Caco-2 (cell line): ENCODE measurements around the gene CENPP. TPM values are rescaled to one million over a fixed set of nuclear protein-coding genes. Genes with fewer than 3 reads are reported as not detected.

Experiments
- BruUV-seq: library from RNA; stranded (reverse); fragments of 400-500 nt; replicated peaks from 2 replicates; lab custom pipeline; 2021; lab: Mats Ljungman, UMichigan
- CTCF ChIA-PET: fragments of 300-600 bp; sonication (Branson Sonifier 250); formaldehyde crosslinking; loops from one replicate; lab custom pipeline; 2022; ENCODE audit warnings: antibody characterized with exemption; lab: Charles Lee
- POLR2A ChIA-PET: fragments of 300-600 bp; sonication (Branson Sonifier 250); formaldehyde crosslinking; loops from one replicate; lab custom pipeline; 2022; ENCODE audit warnings: antibody characterized with exemption; lab: Charles Lee
- DNase-seq, 2 experiments: peaks; one replicate each; pipeline versions ENCODE4 v3.0.0 to v3.0.0-alpha.2; 2020 to 2022
- H3K27me3 ChIP-seq: replicated peaks from 2 replicates; pipeline ENCODE4 v1.6.0; 2011; ENCODE audit warnings: low read length; ENCODE audit not compliant: control insufficient read depth, insufficient read depth
- H3K36me3 ChIP-seq: 2 replicates; pipeline ENCODE4 v1.5.1; 2011; ENCODE audit warnings: low read length; ENCODE audit not compliant: control insufficient read depth, insufficient read depth
- H3K4me1 ChIP-seq: fragments of 250-450 bp; sonication (Bioruptor Pico); 2 replicates; pipeline ENCODE4 v1.5.1; 2020; ENCODE audit warnings: mild to moderate bottlenecking
- H3K4me3 ChIP-seq: 2 replicates; pipeline ENCODE4 v1.5.1; 2011; ENCODE audit warnings: low read depth, mild to moderate bottlenecking, control low read depth, low read length
- H3K9me3 ChIP-seq: fragments of 250-450 bp; sonication (Bioruptor Pico); 2 replicates; pipeline ENCODE4 v1.5.1; 2020; ENCODE audit warnings: mild to moderate bottlenecking, moderate library complexity
- H3K27ac Mint-ChIP-seq: one replicate; pipeline ENCODE4 v1.8.0; 2022; ENCODE audit warnings: mixed read lengths; ENCODE audit not compliant: unreplicated experiment
- H3K27me3 Mint-ChIP-seq: one replicate; pipeline ENCODE4 v1.8.0; 2022; ENCODE audit warnings: mixed read lengths; ENCODE audit not compliant: insufficient read depth, unreplicated experiment
- H3K36me3 Mint-ChIP-seq: one replicate; pipeline ENCODE4 v1.8.0; 2022; ENCODE audit warnings: mild to moderate bottlenecking, mixed read lengths; ENCODE audit not compliant: insufficient read depth, unreplicated experiment
- H3K4me1 Mint-ChIP-seq: one replicate; pipeline ENCODE4 v1.8.0; 2022; ENCODE audit warnings: low read depth, mixed read lengths; ENCODE audit not compliant: unreplicated experiment
- H3K4me3 Mint-ChIP-seq: one replicate; pipeline ENCODE4 v1.8.0; 2022; ENCODE audit warnings: mild to moderate bottlenecking, moderate library complexity, mixed read lengths; ENCODE audit not compliant: unreplicated experiment
- H3K9me3 Mint-ChIP-seq: one replicate; pipeline ENCODE4 v1.8.0; 2022; ENCODE audit warnings: mixed read lengths; ENCODE audit not compliant: unreplicated experiment
- intact Hi-C: fragments of 100-400 bp; cut with micrococcal nuclease; formaldehyde crosslinking; loops from one replicate; pipeline ENCODE4 v1.10.0; 2022; ENCODE audit not compliant: unreplicated experiment
- total RNA-seq: library from RNA; stranded (reverse); gene quantifications from 2 replicates; pipeline ENCODE4 v1.2.3, GENCODE V29; 2022
- TF ChIP-seq, protein P1 (sequence below), 2 experiments: fragments of 200-600 bp in 1 of 2; IDR thresholded peaks; 1 replicate in 1 of 2; 2 replicates in 1 of 2; pipeline versions ENCODE4 v1.5.1 to v1.8.0; 2011 to 2022; ENCODE audit warnings: antibody characterized with exemption in 1 of 2, control low read depth in 1 of 2, inconsistent platforms in 1 of 2, low read depth in 1 of 2, low read length in 1 of 2, mild to moderate bottlenecking in 1 of 2, moderate library complexity in 1 of 2; ENCODE audit not compliant: insufficient read depth in 1 of 2, severe bottlenecking in 1 of 2, unreplicated experiment in 1 of 2

Gene CENPP
- total RNA-seq, 1 experiment from 2014 or later, result 7.6 TPM

- CTCF ChIA-PET, result no interaction called here
- TF ChIP-seq, protein P1, sequence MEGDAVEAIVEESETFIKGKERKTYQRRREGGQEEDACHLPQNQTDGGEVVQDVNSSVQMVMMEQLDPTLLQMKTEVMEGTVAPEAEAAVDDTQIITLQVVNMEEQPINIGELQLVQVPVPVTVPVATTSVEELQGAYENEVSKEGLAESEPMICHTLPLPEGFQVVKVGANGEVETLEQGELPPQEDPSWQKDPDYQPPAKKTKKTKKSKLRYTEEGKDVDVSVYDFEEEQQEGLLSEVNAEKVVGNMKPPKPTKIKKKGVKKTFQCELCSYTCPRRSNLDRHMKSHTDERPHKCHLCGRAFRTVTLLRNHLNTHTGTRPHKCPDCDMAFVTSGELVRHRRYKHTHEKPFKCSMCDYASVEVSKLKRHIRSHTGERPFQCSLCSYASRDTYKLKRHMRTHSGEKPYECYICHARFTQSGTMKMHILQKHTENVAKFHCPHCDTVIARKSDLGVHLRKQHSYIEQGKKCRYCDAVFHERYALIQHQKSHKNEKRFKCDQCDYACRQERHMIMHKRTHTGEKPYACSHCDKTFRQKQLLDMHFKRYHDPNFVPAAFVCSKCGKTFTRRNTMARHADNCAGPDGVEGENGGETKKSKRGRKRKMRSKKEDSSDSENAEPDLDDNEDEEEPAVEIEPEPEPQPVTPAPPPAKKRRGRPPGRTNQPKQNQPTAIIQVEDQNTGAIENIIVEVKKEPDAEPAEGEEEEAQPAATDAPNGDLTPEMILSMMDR (IDR thresholded peaks at IDR 0.05; ENCODE audit: insufficient read depth in 1 of 2, low read depth in 1 of 2, low read length in 1 of 2, severe bottlenecking in 1 of 2, unreplicated experiment in 1 of 2), result no peak
- intact Hi-C loops, result no loop called here
- H3K4me1 ChIP-seq, result no peaks in the 10 kb centered on the region
- POLR2A ChIA-PET, result no interaction called here
- H3K27me3 ChIP-seq, result no peaks in the 10 kb centered on the region
- Mint-ChIP-seq H3K27me3 (no peaks in the 10 kb centered on the region), H3K27ac (no peak overlapping the region), H3K4me1 (no peaks in the 10 kb centered on the region), H3K4me3 (no peak overlapping the region), H3K9me3 (no peaks in the 10 kb centered on the region), H3K36me3 (peaks cover 21% of the 10 kb centered on the region)
- DNase-seq, result no peak
- H3K4me3 ChIP-seq, result no peak overlapping the region
- no TSS peak for BruUV-seq
- H3K36me3 ChIP-seq, result no peaks in the 10 kb centered on the region
- no peaks in the 10 kb centered on the region for H3K9me3 ChIP-seq
Observed at GRCh38 chr9:92612292-92612691, 286.5 kb downstream of the CENPP start.

- ChIA-PET CTCF (no interaction called here), POLR2A (no interaction called here)
- H3K27ac Mint-ChIP-seq, result no peak overlapping the region
- no peaks in the 10 kb centered on the region for H3K27me3 Mint-ChIP-seq
- H3K9me3 ChIP-seq, result no peaks in the 10 kb centered on the region
- no peaks in the 10 kb centered on the region for H3K27me3 ChIP-seq
- H3K4me1 Mint-ChIP-seq, result no peaks in the 10 kb centered on the region
- no peak for DNase-seq
- H3K9me3 Mint-ChIP-seq, result no peaks in the 10 kb centered on the region
- no TSS peak for BruUV-seq
- no peaks in the 10 kb centered on the region for H3K4me1 ChIP-seq
- no peaks in the 10 kb centered on the region for H3K36me3 ChIP-seq
- peaks cover 21% of the 10 kb centered on the region for H3K36me3 Mint-ChIP-seq
- intact Hi-C loops, result no loop called here
- TF ChIP-seq, protein P1 (IDR thresholded peaks at IDR 0.05; ENCODE audit: insufficient read depth in 1 of 2, low read depth in 1 of 2, low read length in 1 of 2, severe bottlenecking in 1 of 2, unreplicated experiment in 1 of 2), result no peak
- no peak overlapping the region for H3K4me3 Mint-ChIP-seq
- H3K4me3 ChIP-seq, result no peak overlapping the region
Observed at GRCh38 chr9:92612816-92613215, 287.1 kb downstream of the CENPP start.

DNA sequence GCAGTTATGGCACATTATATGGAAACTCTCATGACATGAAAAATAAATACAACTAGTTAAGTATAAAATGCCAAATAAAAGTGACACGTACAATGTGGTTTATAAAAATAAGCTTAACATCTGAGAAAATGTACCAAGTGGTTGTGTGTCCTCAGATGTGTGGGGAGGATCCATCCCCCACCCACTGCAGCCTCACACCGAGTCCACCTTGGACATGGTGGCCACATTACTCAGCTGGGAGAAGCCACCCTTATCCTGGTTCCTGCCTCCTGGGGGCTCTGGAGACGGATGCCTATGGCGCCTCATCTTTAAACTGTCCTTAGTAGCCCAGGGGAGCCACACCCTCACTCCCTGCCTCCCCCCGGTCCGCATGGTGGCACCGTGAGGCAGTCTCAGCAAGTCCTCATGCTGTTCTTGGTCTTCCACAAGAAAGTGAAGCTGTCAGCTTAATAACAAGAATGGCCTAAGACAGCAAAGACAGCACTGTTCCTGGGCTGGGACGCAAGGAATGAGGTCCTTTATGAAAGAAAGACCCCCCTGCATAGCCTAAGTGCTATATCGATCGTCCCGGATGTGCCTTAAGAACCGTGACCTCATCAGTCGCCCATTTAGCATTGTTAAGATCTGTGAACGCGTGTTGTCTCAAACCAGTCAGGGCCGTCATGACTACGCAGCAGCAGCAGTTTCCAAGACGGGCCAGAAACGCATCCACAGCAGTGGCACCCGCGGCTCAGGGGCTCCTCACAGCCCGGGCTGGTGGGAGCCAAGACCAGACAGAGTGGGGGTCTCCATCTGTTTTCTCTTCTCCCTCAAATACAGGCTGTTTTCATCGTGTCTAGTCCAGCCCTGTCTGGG lies 287.7 kb downstream of the CENPP start:
- intact Hi-C loops, result no loop called here
- Histone ChIP-seq H3K4me3 (no peak overlapping the region), H3K27me3 (no peaks in the 10 kb centered on the region), H3K36me3 (no peaks in the 10 kb centered on the region), H3K9me3 (no peaks in the 10 kb centered on the region), H3K4me1 (no peaks in the 10 kb centered on the region)
- TF ChIP-seq, protein P1 (IDR thresholded peaks at IDR 0.05; ENCODE audit: insufficient read depth in 1 of 2, low read depth in 1 of 2, low read length in 1 of 2, severe bottlenecking in 1 of 2, unreplicated experiment in 1 of 2), result no peak
- peaks cover 21% of the 10 kb centered on the region for H3K36me3 Mint-ChIP-seq
- POLR2A ChIA-PET, result no interaction called here
- BruUV-seq, result no TSS peak
- no peaks in the 10 kb centered on the region for H3K4me1 Mint-ChIP-seq
- H3K9me3 Mint-ChIP-seq, result no peaks in the 10 kb centered on the region
- DNase-seq, result no peak
- H3K27ac Mint-ChIP-seq, result no peak overlapping the region
- H3K4me3 Mint-ChIP-seq, result no peak overlapping the region
- H3K27me3 Mint-ChIP-seq, result no peaks in the 10 kb centered on the region
- CTCF ChIA-PET, result no interaction called here
